ENCODE data around the gene STAB1.
A peak's percentile ranks its signal among the peaks of the same experiment; 100 is the strongest.

The STAB1 gene

DNA sequence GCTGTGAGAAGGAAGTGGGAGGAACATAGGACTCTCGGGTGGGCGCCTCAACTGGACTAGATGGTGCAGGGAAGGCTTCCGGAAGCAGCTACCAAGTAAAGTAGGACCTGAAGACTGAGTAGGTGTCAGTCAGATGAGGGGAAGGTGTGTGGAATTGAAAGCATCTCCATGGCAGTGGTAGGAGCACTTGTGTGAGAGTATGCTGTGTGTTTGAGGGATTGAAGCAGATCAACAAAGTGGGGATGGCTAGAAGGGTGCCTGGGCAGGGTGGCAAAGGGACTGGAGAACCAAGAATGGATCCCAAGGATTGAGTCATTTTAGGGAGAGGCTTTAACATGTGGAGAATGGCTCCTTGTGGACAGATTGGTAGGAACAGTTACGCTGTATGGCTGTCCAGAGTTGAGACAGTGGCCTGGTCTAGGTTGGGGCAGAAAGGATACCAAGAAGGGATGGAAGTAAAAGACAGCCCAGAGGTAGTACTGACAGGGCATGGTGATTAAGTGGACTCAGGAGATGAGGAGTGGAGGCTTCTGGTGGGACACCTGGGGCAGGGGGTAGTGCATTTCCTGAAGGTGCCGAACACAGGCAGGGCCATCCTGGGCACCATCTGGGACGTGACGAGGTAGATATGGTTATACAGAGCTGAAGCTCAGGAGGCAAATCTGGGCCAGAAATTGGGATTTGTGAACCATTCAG, 42.7 kb downstream of the STAB1 start:
- no peak for DNase-seq

DNA sequence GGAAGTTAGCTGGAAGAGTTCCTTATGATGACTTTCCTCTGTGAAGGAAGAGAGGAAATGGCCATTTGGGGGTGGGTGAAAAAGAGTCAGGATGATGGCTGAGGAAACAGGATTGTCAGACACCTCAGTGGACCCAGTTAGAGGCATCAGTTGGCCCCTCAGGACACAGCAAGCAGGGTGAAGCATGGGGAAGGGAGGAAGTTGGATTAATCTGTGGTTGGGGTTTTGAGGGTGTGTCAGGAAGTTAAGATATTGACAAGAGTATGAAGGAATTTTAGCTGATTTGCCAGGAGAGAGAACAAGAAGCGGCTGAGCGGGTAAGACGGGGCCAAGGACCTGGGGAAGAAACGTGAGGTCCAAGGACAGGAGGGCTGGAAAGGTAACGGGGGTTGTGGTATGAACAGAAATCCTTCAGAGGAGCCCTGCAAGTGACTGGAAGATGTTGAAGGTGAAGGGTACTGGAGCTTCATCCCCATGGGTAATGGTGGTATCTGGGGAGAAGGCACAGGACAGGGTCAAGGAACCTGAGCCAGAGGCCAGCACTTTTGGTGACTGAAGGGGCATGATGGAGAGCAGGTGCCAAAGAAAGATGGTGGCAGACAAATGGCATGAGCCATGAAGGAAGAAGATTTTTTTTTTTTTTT, 44.0 kb downstream of the STAB1 start:
- peak; percentile 71 for DNase-seq

DNA sequence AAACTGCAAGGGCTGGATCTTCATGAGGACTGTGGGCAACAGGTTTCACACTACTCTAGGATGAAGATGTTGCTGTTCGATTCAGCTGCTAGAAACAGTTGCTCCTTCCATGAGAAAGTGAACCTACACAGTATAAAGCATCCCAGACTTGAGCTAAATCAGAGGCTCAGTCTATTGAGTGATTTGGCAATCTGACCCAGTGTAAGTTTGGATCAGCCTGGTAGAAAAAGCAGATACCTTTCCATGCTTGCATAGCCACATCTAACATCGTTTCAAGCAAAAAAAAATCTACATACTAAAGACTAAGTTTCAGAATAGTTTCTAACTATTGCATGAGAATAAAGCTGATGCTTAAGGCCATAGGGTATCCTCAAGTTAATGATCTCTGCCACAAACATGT, 45.9 kb downstream of the STAB1 start:
- DNase-seq: no peak

DNA sequence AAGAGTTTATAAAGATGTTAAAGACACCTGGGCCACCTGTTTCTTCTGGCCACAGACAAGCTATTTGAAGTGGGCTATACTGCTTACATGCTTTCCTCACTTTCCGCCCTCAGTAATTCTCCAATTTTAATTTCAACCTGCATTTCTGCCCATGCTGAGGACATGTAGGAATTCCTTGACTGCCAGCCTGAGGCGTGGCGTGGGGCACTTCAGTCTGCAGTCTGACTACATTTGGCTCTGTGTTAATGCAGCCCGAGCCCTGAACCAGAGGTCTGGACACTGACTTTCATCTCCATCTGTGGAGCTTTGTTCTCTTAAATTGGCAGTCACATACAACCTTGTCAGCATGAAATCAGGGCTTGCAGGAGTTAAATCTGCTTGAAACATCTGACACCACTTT, 49.8 kb downstream of the STAB1 start:
- no peak for DNase-seq

DNA sequence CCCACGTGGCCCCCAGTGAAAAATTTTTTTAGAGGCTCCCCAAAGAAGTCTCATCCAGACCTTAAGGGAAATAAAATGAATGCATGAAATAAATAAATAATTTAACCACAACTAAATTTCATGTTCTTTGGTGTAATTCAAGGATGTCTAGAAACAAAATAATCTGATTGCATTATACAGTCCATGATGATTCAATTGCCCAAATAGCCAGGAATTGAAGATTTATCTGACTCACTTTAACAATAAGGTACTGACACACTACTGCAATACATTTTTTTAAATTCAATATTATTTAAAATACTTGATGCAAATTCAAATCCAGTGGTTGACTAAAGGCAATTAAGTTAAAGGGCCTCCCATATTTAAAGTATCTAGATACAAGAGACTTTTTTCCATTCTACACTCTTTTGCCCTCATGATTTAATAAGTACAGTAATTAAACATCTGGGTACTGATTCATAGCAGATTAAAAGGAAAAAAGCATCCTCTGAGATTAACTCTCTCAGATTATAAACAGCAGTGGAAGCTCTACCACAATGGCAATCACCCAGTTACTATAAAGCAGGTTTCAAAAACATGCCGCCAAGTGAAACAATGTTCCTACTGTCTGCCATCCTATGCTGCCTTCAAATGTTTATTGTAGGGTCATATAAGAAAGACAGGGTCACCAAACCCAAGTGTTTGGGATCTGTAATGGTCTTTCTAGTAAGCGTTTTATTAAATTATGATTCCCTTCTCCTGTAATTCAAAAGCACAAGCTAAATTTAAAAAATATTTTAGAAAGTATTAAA, 51.2 kb downstream of the STAB1 start:
- DNase-seq: no peak

DNA sequence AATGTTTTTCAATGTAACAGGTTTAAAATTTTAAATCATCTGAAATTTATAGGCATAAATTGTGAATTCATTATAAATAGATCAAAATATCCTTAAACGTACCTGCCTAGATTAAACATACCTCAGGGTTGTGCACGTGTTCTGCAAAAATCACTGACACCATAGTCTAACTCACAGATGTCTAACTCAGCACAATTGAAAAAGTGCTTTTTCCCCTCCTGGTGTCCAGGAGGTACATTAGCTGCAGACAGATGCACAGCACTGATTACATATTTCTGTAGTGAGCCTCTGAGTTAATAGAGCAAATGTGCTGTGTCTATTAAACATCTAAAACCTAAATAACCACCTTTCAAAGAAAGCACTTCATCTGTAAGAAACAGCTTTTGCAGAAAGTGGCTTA, 52.0 kb downstream of the STAB1 start:
- DNase-seq: no peak

DNA sequence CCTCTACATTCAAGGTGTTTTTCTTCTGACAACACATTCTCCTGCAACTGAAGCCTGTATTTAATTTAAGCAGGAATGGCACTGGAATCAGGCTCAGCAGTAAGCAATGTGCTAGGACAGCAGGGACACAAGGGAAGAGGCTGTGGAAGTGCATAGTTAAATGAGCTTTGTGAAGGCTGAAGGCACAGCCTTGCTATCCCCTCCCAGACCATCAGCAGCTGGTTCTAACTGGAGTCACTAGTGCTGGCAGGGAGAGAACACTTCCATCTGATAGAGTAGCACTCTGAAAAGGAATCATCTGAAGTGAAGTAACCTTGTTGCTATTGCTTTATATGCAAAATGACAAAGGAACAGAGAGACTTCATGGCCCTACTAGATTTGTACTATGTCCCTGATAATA, 56.0 kb downstream of the STAB1 start:
- no peak for DNase-seq

DNA sequence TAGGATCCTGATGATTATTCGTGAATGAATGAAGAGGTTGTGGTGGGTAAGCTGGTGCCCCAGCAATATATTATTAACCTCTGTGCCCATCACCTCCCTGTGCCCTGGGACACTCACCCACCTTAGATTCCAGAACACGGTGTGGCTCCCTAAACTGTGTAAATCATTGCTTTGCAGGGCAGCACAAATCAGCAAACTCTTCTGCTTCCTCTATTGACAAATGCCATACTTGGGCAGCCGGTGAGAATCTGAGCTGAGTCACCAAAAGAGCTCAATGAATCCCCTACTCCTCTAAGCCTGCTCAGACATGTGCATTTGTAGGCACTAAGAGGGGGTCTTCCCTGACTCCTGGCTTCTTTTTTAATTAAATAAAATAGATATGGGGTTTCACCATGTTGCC, 57.0 kb downstream of the STAB1 start:
- DNase-seq: no peak

DNA sequence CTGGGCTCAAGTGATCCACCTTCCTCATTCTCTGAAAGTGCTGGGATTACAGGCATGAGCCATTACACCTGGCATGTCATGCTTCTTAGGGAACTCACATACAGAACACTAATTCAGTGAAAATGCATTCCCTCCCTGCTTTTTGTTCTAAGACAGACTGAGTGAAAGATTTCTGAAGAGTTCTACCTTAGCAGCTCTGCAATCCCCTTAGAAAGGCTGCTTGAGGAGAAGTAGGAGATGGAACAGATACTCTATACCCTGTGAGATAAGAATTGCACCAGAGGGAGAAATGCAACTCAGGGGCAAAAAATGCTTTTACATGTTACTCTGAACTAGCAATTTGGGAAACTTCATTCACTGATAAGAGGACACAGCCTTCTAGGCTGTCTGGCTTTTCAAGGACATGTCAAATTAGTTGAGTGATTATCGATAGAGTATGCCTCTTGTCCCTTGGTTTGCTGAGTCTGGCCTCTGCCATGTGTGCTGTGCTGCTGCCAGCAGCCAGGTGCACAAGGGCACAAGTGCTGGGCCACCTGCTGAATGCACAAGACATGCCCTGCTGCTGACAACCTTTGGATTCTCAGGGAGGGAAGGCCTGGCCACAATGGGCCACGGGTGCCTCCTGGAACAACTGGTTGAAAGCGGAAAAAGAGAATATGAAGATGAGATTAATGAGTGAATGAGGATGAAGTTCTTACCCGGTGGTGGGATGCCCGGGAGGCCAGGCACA, 59.1 kb downstream of the STAB1 start:
- no peak for DNase-seq

DNA sequence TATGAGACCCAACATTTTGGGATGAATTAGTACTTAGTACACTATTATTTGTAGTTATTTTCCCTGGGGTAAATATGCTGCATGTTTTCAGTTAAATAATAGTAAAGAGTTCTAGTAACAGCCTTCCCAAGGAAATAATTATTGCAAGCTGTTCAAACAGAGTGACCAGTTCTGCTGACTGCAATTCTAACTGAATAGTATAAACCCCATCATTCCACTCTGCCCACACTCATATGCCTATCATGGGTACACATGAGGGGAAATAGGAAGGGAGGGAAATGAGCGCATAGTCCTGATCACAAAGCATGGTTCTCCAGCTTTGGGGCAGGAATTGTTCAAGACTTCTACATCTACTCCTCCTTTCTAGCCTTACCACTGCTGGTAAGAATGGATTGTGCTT, 59.9 kb downstream of the STAB1 start:
- no peak for DNase-seq

DNA sequence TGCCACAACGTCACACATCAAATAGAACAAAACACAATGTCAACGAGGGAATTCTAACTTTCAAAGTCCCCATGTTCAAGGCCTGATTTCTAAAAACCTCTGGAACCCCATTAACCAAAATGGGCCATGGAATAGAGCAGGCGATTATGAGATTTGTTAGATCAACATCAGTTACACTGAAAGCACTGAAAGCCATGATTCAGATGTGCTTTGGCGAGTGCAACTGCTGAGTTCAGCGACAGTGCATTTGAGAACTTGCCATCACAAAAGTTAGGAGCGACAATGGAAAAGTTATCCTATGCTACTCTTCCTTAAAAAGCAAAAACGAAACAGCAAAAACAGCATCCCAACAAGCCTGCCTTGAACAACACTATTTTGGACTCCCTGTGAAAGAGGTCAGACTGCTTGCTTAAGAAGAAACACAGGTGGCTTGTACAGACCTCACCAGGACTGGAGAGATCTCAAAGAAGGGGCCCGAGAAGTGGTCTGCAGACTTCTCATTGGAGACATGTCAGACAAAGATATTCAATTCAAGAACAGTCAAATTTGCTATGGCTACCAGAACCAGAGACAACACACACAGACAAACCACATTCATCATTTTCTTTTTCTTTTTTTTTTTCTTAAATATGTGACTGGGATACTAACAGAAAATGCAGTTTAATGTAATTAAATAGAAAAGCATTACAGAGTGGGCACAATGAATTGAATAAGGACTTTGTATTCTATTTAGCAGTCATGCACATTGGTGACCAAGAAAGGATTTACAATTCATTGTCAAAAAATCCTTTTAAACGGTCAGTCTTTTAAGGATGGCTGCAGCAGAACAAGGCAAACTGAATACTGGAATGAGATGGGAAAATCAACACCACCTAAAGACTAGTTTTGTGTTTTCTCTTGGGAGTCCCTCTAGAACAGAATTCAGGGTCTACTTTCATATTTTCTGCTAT, 62.1 kb downstream of the STAB1 start:
- DNase-seq: no peak

DNA sequence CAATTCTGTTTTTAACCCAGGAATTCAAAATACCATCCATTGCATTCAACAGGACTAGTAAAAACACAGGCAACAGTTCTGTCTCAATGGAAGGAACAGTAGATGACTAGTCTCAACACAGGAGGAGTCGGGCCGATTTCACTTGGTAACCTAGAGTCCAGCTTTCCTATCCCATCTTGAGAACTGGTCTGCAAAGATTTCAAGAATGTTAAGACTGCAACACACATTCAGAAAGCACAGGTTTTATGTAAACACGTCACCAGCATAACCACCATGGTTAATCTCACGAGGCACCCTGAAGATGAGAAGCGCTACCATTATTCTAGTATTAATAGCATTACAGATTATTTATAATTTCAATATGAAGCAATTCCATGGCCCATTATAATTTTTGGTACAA, 63.3 kb downstream of the STAB1 start:
- DNase-seq: no peak

DNA sequence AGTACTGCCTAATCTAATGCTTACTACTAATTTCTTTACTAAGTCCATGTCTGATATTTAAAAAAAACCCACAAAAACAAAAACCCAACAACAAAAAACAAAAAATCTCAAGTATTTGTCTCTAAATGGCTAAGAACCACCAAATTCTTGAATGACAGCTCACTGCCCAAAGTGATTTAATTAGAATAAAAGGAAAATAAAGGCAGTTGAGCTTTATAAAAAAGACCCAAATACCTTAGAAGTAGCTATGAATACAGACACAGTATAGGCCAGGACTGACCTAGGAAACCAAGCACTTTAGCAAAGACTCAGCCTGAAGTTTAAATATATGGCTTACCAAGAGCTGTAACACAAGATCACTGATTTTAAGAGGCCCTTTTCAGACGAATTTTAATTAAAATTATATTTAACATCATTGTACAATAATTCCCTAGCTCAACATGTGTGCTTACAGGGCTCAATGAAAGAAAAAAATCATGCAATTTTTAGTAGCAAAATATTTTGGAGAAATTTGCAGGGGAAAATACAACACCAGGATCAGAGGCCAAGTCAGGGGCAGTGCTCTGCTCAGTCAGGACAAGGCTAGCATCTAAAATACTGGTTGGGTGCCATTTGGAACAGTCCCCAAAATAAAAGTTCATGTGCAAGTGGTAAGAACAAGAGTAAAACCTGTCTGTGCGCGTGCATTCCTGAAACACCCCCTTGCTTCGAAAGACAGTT, 66.0 kb downstream of the STAB1 start:
- no peak for DNase-seq

DNA sequence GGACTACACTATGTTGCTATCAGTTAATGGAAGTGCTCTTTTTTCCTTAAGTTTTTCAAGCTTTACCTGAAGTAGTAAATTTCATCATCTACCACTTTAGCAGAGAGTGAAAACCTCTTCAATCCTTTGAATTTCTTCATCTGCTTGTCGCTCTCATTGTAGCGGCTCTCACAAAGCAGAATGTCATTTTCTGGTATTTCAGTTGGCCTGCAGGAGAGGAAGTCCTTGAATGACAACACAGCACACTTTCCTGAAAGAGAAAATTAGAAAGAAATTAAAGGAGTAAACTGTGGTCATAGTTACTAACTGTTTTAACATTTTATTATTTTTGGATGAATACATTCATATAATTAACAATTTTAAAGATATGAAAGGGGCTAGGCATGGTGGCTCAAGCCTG, 68.8 kb downstream of the STAB1 start:
- no peak for DNase-seq

DNA sequence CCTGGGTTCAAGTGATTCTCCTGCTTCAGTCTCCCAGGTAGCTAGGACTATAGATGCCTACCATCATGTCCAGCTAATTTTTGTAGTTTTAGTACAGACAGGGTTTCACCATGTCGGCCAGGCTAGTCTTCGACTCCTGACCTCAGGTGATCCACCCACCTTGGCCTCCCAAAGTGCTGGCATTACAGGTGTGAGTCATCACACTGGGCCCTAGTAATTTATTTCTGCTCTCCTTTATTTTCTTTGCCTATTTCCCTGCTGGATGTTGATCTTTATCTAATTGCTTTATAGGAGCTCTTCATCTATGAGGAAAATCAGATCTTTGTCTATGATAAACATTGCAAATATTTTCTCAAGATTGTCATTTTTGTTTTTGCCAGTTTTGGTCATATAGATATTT, 72.9 kb downstream of the STAB1 start:
- no peak for DNase-seq

DNA sequence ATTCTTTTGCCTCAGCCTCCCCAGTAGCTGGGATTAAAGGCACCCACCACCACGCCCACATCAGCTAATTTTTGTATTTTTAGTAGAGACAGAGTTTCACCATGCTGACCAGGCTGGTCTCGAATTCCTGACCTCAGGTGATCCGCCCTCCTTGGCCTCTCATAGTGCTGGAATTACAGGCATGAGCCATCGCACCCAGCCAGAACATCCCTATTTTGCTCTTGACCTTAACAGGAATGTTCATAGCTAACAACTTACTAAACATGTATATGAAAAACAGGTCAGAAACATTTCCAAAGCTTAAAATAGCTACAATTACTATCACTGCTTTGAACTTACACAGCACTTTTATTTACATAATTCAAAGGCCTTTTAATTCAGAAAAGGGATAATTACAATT, 74.9 kb downstream of the STAB1 start:
- no peak for DNase-seq

DNA sequence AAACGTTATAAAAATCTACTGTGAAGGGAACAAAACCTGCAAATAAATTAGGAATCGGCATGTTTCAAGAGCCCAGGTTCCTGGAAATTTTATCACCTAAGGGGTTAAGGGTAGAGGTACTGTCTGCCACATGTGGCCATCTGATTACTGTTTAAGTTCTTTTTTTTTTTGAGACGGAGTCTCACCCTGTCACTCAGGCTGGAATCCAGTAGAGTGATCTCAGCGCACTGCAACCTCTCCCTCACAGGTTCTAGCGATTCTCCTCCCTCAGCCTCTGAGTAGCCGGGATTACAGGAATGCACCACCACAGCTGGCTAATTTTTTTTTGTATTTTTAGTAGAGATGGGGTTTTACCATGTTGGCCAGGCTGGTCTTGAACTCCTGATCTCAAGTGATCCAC, 77.1 kb downstream of the STAB1 start:
- no peak for DNase-seq
